ENCODE measurements around the gene TRPT1. TPM values are rescaled to one million over a fixed set of nuclear protein-coding genes. Genes with fewer than 3 reads are reported as not detected.

The TRPT1 gene
- total and polyA plus RNA-seq, 9 of the 15 experiments (the other 6 are each of a cell fraction or from before 2014, with no cell fraction given), result 4.6 to 41.7 (median 23.1) TPM

DNA sequence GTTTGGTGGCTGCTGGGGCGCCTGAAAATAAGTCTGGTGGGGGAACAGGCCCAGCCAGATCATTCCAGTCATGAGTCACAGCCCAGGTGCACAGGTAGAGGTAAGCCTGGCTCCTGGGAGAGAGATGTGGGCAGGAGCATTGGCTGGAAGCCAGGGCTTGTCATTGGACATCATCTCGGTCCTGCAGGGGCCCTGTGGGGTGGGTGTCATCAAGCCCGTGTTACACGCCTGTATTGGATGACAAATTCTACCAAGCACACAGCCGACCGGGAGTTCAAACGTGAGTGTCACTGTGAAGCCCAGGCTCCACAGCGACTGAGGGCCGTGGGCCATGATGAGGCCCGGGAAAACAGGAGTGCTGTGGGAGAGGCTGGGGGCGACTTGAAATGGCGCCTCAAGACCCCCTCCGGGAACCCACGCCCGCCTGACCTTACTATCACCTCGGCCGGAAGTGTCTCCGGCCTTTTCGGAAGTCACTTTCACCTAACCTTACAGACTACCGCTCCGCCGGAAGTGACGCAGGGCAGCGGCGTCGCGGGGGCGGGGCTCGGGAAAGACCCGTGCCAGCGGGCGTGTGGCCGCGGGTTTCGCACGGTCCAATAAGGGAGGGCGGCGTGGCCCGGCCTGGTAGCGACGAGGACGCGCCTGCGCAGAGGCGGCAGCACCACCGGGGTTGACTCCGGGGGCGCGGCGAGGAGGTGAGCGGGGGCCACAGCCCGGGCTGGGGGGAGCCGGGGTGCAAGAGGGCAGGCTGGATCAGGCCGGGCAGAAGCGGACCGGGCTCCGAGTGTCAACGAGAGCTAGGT, 14.7 kb upstream of the TRPT1 start, which contains the start of gene FKBP2 (continued):
- TF ChIP-seq BRF2 (IDR thresholded peaks at IDR 0.05; ENCODE audit: borderline replicate concordance, insufficient read depth, insufficient read length) (no peak), HNRNPUL1 (IDR thresholded peaks at IDR 0.05; ENCODE audit: low read length) (no peak), TAF7 (tag; IDR thresholded peaks at IDR 0.05) (peak; percentile 85), MEF2A (IDR thresholded peaks at IDR 0.05; ENCODE audit: control insufficient read depth, low read depth, low read length) (no peak), ZNF583 (CRISPR knock-in tag; IDR thresholded peaks at IDR 0.05) (no peak; the same call in 1 of the 2 replicates), BMI1 (IDR thresholded peaks at IDR 0.05; ENCODE audit: low read length) (no peak), SMAD3 (CRISPR knock-in tag; conservative IDR thresholded peaks at IDR 0.05) (peak; percentile 69; the same call in 1 of the 2 replicates)
- TF ChIP-seq, protein P1, sequence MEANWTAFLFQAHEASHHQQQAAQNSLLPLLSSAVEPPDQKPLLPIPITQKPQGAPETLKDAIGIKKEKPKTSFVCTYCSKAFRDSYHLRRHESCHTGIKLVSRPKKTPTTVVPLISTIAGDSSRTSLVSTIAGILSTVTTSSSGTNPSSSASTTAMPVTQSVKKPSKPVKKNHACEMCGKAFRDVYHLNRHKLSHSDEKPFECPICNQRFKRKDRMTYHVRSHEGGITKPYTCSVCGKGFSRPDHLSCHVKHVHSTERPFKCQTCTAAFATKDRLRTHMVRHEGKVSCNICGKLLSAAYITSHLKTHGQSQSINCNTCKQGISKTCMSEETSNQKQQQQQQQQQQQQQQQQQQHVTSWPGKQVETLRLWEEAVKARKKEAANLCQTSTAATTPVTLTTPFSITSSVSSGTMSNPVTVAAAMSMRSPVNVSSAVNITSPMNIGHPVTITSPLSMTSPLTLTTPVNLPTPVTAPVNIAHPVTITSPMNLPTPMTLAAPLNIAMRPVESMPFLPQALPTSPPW (CRISPR knock-in tag; IDR thresholded peaks at IDR 0.05), result peak; percentile 79
